ENCODE data around the gene DDIT3. TPM values are rescaled to one million over a fixed set of nuclear protein-coding genes. Genes with fewer than 3 reads are reported as not detected.
A peak's percentile ranks its signal among the peaks of the same experiment; 100 is the strongest.

The DDIT3 gene
- total and polyA plus RNA-seq, 2 of the 8 experiments (the other 6 are each of a cell fraction or from before 2014, with no cell fraction given), result 4.9 to 5.7 TPM

- peak overlapping the region; percentile 7; the same call in 1 of the 2 replicates for H2BK5ac ChIP-seq (ENCODE audit: low read depth, low read length)
- no peak overlapping the region for H2AFZ ChIP-seq (ENCODE audit: low read length)
- H3K9ac ChIP-seq (replicated peaks in 1 of 4; ENCODE audit: extremely low read depth in 1 of 4, low read depth in 3 of 4, low read length in 3 of 4), result no peak overlapping the region
- no peak overlapping the region for H3K4me3 ChIP-seq (ENCODE audit: extremely low read depth in 1 of 4, insufficient read depth in 2 of 4, low read depth in 3 of 4, low read length in 4 of 4)
- POLR2A ChIA-PET (ENCODE audit: partially characterized antibody), result interaction anchor here (1.1 to 1.4 kb wide), 3 partner anchors 49 to 236 kb away, joined by 3 to 5 read pairs (median 4); partner anchors contain the start of gene DCTN2
- no peak overlapping the region for H4K5ac ChIP-seq (ENCODE audit: insufficient read length, low read depth, low read length)
- H4K91ac ChIP-seq (replicated peaks; ENCODE audit: insufficient read length, low read length), result no peak overlapping the region
- FAIRE-seq (no peak), DNase-seq (ENCODE audit: low read depth in 1 of 2, low spot score in 2 of 2) (no peak)
- H3K23me2 ChIP-seq (ENCODE audit: low read depth, low read length), result peaks cover 8% of the 10 kb centered on the region; the same call in 1 of the 2 replicates
- no peak overlapping the region for H3K14ac ChIP-seq (ENCODE audit: insufficient read length)
- H3K18ac ChIP-seq (ENCODE audit: extremely low read depth, low read length), result peak overlapping the region; percentile 52; the same call in 1 of the 2 replicates
- H3K4me1 ChIP-seq (replicated peaks in 1 of 4; ENCODE audit: control insufficient read depth in 3 of 4, insufficient read depth in 4 of 4, low read length in 3 of 4), result peaks cover 0 to 25% (median 11%) of the 10 kb centered on the region in 4 experiments; a peak in 6 of 7 replicates
- H2BK12ac ChIP-seq (ENCODE audit: low read depth, low read length), result no peak overlapping the region; the same call in 1 of the 2 replicates
- H3K23ac ChIP-seq (ENCODE audit: insufficient read length), result no peak overlapping the region
- H4K20me1 ChIP-seq (replicated peaks in 1 of 2; ENCODE audit: control insufficient read depth in 1 of 2, insufficient read depth in 2 of 2, low read length in 2 of 2), result peaks cover 0 to 4% of the 10 kb centered on the region in 2 experiments
- H3K79me2 ChIP-seq (ENCODE audit: control insufficient read depth in 1 of 2, insufficient read depth in 2 of 2, low read length in 2 of 2), result no peaks in the 10 kb centered on the region
- H3K79me1 ChIP-seq (ENCODE audit: low read depth, low read length), result no peaks in the 10 kb centered on the region
- no peak overlapping the region; a peak in 1 of 4 replicates for H3K4me2 ChIP-seq (ENCODE audit: insufficient read depth in 1 of 2, low read depth in 2 of 2, low read length in 2 of 2)
- peak overlapping the region; percentile 36; the same call in 1 of the 2 replicates for H2BK15ac ChIP-seq (ENCODE audit: low read length)
- no peaks in the 10 kb centered on the region for H3K9me3 ChIP-seq (ENCODE audit: insufficient read depth in 2 of 2, low read depth in 1 of 2, low read length in 1 of 2)
- 95% methylated on average over 14 of the region's 15 CpGs; no CpG with 5 or more reads in 1 of the 2 experiments for WGBS, 2 experiments (ENCODE audit: extremely low coverage in 1 of 2, insufficient coverage in 1 of 2, insufficient read length in 1 of 2, insufficient replicate concordance in 2 of 2, low coverage in 1 of 2, low lambda C conversion rate in 2 of 2, missing lambda C conversion rate in 1 of 2)
- H3K27me3 ChIP-seq (replicated peaks in 1 of 4; ENCODE audit: control insufficient read depth in 3 of 4, extremely low read depth in 1 of 4, insufficient read depth in 3 of 4, low read length in 3 of 4), result peaks cover 20 to 49% (median 42%) of the 10 kb centered on the region in 4 experiments
- H3K4ac ChIP-seq (replicated peaks; ENCODE audit: insufficient read length, low read depth, low read length), result no peak overlapping the region
- no peaks in the 10 kb centered on the region for H3K36me3 ChIP-seq (ENCODE audit: control insufficient read depth in 2 of 4, insufficient read depth in 4 of 4, low read length in 3 of 4)
- H3K27ac ChIP-seq (ENCODE audit: low read depth, low read length), result no peak overlapping the region
- H2AK5ac ChIP-seq (ENCODE audit: low read depth, low read length), result no peak overlapping the region
- H3K56ac ChIP-seq (replicated peaks; ENCODE audit: insufficient read length, low read depth, low read length), result no peak overlapping the region
- CTCF ChIA-PET (ENCODE audit: partially characterized antibody), result interaction anchor here (0.7 to 25.1 kb wide), 8 partner anchors 9 to 230 kb away, joined by 3 to 441 read pairs (median 4); partner anchors contain the start of genes GLI1, INHBE and MARS1
- no peak for TF ChIP-seq BCL11A (IDR thresholded peaks at IDR 0.05; ENCODE audit: low read depth in 2 of 2, low read length in 2 of 2)
- H4K8ac ChIP-seq (ENCODE audit: extremely low read depth, insufficient read depth, low read length), result no peak overlapping the region
- peak overlapping the region; percentile 3; the same call in 1 of the 2 replicates for H2BK20ac ChIP-seq (ENCODE audit: low read length)
- no peak overlapping the region for H2BK120ac ChIP-seq (replicated peaks; ENCODE audit: low read depth, low read length)
Observed at GRCh38 chr12:57476993-57477709, 43.2 kb downstream of the DDIT3 start.

All from H1 (cell line).